ENCODE results near the gene WNT7A.

- TF ChIP-seq CTCF (IDR thresholded peaks at IDR 0.05) (no peak), EP300 (IDR thresholded peaks at IDR 0.05) (no peak), POLR2A (IDR thresholded peaks at IDR 0.05) (no peak)
Observed at GRCh38 chr3:13898346-13898745, 18.5 kb upstream of the WNT7A start.

Measured in upper lobe of left lung (tissue), 4 donors.